ENCODE results near the gene ACTR3C.

Gene ACTR3C

DNA sequence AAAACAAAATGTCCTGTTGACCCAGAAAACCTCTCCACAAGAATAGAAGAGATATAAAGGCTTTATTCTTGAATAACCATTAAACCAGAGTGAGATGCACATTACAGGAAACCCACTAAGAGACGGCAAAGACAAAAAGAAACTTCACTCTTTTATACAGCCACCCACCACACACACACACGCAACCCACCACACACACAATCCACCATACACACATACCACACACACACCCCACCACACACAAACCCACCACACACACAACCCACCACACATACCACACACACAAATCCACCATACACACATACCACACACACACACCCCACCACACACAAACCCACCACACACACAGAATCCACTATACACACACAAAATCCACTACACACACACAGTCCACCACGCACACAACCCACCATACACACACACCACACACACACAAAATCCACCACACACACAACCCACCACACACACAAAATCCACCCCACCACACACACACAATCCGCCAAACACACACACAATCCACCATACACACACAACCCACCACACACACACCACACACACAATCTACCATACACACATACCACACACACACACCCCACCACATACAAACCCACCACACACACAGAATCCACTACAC, 35.8 kb upstream of the ACTR3C start:
- DNase-seq = no peak

DNA sequence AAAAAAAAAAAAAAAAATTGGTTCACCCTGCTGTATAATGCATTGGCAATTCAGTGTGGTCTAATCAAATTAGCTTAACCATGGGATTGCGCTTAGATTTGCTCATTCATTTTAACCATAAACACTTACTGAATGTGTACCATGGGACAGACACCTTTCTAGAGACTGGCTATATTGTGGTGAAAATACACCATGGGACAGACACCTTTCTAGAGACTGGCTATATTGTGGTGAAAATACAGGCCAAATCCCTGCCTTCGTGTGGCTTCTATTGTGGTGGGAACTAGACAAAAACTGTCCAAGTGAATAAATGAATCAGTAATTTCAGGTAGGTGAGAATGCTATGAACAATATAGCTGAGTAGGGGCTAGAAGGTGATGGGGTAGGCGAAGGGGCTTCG, 35.1 kb upstream of the ACTR3C start:
- no peak for DNase-seq

- DNase-seq = no peak
Observed at GRCh38 chr7:150357771-150358427, 34.6 kb upstream of the ACTR3C start.

- peak; percentile 75 for DNase-seq
Observed at GRCh38 chr7:150357270-150357669, 33.9 kb upstream of the ACTR3C start.

DNA sequence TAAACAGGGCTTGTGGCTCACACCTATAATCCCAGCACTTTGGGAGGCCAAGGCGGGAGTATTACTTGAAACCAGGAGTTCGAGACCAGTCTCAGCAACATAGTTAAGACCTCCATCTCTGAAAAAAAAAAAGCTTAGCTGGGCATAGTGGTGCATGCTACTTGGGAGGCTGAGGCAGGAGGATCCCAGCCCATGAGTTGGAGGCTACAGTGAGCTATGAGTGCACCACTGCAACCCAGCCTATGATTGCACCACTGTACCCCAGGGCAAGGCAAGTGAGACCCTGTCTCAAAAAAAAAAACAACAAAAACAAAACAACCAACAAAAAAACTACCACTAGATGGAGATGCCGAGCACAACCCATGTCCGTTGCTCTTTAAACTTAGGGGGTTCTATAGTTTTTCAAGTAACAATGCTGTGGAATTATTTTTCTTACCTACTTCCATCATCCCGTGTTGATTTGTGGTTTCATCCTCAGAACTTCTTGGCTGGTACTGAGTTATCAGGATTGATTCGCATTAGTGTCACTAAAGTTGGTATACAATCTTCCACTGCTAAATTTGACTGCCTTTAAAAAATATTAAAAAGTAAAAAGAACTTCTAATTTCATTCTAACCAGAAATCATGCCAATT, 33.0 kb upstream of the ACTR3C start:
- no peak for DNase-seq

DNA sequence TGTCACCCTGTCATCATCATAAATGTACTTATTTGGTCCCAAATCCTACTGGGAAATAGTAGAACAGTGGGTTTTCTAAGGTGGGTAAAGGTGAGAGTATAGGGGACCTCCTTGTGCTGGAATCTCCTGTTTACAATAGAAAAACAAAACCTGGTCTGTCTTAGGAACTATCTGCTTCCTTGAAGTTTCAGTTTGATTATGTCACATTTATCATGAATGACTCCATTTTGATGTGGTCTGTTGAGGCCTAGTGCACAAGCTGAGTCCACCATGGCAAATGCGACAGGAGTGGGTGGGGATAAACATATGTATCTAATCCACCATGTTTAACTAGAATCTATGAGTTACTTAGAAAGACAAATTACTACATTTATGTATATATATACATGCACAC, 32.3 kb upstream of the ACTR3C start:
- DNase-seq = no peak

GRCh38 chr7:150351587-150352194, 28.3 kb upstream of the ACTR3C start:
- no peak for DNase-seq

GRCh38 chr7:150346922-150347321, 23.6 kb upstream of the ACTR3C start:
- no peak for DNase-seq

GRCh38 chr7:150345012-150345411, 21.7 kb upstream of the ACTR3C start:
- no peak for DNase-seq

DNA sequence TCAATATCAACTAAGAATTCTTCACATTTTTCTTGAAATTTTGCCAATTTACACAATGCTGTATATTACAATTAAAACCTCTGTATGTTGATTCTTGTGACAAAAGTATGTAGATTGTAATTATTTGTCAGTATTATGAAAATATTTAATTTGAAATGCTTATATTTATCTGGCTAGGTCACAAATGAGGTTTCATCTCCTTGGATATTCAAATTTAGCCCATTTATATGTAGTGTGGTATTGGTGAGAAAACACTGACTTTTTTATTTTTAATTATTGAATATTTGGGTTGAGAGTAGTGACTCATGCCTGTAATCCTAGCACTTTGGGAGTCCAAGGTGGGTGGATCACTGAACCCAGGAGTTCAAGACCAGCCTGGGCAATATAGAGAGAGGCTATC, 21.0 kb upstream of the ACTR3C start:
- no peak for DNase-seq

DNA sequence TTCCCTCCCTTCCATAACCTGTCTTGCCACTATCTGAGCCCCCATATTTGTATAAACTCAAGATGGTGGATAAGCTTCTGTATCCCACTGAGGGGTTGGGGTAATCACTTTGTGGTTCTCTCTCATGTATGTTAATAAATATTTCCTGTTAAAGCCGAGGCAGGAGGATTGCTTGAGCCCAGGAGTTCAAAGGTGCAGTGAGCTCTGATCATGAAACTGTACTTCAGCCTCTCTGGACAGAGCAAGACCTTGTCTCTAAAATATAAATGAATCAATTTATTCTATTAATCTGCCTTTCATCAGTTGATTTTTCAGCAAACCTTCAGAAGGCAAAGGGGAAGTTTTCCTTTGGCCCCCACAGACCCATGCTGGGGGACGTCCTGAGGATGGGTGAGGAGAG, 19.9 kb upstream of the ACTR3C start:
- DNase-seq = no peak

- DNase-seq = no peak
Observed at GRCh38 chr7:150342121-150342408, 18.7 kb upstream of the ACTR3C start.

GRCh38 chr7:150341263-150342120, 18.1 kb upstream of the ACTR3C start, which contains the start of gene RARRES2:
TSS of gene RARRES2 (minus strand) at chr7:150341629. CDS start at chr7:150340609, 1,020 bp downstream.
- DNase-seq = no peak

- DNase-seq = no peak
Observed at GRCh38 chr7:150340875-150341262, 17.5 kb upstream of the ACTR3C start.

DNA sequence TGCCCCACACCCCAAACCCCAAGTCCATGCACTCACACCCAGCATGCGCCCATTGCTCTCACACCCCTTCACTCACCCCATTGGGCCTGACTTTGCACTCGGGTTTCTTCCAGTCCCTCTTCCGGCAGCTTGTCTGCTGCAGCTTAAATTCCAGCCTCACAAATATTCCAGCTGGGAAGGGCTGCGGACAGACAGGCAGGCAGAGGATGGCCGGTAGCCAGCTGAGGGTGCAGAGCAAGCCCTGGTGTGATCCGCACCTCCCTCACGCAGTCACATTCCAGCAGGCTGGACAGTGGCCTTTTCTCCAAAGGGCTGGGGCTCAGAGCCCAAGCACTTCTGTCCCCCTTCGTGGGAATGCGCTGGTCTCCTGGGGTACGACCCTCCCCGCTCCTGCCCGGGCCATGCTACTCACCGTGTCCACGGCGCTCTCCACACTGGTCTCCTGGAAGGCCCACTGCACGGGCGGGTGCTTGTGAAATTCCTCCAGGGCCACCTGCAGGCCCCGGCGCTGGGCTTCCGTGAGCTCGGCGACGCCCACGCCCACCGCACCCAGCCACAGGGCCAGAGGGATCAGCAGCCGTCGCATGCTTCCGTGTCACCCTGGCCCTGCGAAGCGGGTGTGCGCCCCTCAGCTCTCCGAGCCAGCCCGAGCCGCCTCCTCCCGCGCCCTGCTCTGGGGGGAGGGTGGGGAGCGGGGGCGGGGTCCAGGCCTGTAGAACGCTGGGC, 16.8 kb upstream of the ACTR3C start:
- peak; percentile 29 for DNase-seq

DNA sequence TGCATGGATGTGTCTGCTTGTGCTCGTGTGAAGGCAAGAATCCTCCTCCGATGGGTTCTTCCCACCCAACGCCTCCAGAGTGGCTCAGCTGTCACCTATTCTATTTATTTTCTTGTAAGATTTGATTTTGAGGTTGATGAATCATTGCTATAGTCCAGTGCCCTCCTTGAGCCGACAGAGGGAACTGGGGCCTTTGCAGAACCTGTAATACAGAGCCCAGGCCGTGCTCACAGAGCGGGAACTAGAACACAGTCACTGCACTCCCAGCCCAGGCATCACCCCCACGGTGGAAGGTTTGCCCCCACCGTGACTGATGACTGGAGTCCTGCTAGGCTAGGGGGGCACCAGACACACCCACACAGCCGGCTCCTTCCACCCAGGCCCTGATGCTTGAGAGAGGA, 16.1 kb upstream of the ACTR3C start:
- no peak for DNase-seq

DNA sequence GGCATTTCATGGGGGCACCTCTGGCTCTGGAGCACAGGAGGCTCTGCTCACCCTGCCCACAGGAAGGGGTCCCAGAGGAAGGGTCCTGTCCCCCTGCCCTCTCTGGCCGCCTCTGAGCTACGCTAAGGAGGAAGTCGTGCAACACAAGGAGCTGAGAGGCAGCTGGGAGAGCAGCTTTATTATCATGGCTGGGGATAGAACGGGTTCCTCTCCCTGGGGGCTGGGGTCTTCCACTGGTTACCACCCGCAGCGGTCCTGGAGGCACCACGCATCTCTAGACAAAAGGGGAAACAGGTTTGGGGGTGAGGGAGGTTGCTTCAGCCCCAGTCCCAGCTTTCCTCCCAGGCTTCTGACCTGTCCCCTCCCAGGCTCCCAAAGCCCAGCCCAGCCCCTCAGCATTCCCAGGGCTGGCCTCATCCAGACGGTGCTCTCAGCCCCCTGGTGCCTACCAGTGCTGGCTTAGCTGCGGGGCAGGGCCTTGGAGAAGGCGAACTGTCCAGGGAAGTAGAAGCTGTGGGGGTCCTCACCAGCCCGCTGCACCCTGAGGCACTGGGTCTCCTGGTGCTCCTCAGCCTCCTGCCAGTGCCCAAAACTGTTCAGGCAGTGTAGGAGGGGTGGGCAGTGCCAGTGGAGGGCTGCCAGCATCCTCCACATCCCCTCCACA, 15.0 kb upstream of the ACTR3C start:
- DNase-seq = no peak

GRCh38 chr7:150337659-150338081, 14.3 kb upstream of the ACTR3C start:
- no peak for DNase-seq

GRCh38 chr7:150337179-150337578, 13.8 kb upstream of the ACTR3C start:
- DNase-seq = no peak

- DNase-seq = no peak
Observed at GRCh38 chr7:150336746-150337145, 13.4 kb upstream of the ACTR3C start.

DNA sequence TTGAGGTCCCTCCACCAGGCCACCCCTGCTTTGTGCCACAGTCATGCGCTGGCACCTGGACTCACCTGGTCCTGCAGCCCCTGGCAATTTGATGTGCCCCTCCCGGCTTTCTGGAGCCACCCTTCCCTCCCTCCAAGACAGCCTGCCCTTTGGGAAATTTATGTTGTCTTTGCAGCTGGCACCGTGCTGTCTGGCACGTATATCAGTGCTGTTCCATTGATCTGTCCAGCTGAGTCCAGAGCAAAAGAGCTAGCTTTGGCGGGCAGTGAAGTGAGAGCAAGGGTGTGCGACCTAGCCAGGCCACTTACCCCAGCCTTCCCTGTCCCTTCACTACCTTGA, 12.4 kb upstream of the ACTR3C start:
- DNase-seq = no peak
